ENCODE data around the gene USP34.
"Not testable (repeated sequence)": the region's sequence is repeated elsewhere in the genome, so short reads cannot be mapped to it uniquely, and the experiment has no call there.

The USP34 gene, protein sequence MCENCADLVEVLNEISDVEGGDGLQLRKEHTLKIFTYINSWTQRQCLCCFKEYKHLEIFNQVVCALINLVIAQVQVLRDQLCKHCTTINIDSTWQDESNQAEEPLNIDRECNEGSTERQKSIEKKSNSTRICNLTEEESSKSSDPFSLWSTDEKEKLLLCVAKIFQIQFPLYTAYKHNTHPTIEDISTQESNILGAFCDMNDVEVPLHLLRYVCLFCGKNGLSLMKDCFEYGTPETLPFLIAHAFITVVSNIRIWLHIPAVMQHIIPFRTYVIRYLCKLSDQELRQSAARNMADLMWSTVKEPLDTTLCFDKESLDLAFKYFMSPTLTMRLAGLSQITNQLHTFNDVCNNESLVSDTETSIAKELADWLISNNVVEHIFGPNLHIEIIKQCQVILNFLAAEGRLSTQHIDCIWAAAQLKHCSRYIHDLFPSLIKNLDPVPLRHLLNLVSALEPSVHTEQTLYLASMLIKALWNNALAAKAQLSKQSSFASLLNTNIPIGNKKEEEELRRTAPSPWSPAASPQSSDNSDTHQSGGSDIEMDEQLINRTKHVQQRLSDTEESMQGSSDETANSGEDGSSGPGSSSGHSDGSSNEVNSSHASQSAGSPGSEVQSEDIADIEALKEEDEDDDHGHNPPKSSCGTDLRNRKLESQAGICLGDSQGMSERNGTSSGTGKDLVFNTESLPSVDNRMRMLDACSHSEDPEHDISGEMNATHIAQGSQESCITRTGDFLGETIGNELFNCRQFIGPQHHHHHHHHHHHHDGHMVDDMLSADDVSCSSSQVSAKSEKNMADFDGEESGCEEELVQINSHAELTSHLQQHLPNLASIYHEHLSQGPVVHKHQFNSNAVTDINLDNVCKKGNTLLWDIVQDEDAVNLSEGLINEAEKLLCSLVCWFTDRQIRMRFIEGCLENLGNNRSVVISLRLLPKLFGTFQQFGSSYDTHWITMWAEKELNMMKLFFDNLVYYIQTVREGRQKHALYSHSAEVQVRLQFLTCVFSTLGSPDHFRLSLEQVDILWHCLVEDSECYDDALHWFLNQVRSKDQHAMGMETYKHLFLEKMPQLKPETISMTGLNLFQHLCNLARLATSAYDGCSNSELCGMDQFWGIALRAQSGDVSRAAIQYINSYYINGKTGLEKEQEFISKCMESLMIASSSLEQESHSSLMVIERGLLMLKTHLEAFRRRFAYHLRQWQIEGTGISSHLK (N-terminal part only)

DNA sequence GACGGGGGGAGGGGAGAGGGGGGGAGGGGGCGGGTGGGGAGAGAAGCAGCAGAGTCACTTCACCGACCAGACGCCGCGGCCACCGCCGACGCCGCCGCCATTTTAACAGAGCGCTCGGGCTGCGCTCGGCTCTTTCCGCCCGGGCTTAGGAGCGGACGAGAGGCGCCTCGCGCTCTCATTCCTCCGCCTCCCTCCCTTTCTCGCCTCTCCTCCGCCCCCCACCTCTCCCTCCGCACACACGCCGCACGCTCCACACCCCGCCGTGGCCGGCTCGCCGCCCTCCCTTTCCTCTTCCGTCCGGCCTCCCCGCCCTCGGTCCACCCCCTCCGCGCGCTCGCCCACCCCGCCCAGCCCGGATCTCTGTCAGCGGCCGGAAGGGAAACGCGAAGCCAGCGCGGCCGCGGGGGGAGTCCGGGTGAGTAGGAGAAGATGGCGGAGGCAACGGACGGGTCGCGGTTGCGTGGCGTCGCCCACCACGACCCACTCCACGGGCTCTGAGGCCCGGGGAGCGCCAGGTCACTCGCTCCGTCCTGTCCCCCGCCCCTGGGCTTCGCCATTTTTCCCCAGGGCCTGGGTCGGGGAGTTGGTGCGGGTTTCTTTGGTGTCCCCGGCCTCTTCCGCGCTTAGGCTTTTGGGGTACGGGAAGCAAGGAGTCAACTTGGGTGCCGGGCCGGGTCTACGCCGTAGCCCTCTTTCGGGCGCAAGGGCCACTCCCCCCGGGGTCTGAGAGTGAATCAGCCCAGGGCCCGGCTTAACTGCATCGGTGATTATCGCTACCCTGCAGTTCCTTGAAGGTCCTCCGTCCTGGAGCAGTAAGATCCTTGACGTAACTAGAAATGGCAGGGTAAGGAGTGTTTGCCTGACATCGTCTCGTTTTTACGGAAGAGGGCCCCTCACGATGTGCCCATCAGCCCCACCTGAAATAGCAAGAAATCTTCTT, at the start of gene USP34:
USP34 (minus strand) TSS at position 123 of the 940 bp plus-strand sequence. CDS start 395 bp downstream, outside the sequence.
- ATAC-seq, result peak; percentile 89 to 92

DNA sequence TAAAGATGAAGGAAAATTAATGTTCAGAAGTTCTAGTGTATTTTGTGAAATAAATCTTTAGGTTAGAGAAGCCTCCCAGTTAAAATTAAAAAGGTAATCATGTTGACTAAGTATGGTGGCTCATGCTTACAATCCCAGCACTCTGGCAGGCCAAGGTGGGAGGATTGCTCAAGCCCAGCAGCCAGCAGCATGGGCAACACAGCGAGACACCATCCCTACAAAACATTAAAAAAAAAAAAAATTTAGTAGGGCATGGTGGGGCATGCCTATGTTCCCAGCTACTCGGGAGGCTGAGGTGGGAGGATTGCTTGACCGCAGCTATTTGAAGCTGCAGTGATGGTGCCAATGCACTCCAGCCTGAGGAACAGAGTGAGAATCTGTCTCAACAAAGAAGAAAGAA, 49.4 kb upstream of the USP34 start:
- ATAC-seq, result no peak

DNA sequence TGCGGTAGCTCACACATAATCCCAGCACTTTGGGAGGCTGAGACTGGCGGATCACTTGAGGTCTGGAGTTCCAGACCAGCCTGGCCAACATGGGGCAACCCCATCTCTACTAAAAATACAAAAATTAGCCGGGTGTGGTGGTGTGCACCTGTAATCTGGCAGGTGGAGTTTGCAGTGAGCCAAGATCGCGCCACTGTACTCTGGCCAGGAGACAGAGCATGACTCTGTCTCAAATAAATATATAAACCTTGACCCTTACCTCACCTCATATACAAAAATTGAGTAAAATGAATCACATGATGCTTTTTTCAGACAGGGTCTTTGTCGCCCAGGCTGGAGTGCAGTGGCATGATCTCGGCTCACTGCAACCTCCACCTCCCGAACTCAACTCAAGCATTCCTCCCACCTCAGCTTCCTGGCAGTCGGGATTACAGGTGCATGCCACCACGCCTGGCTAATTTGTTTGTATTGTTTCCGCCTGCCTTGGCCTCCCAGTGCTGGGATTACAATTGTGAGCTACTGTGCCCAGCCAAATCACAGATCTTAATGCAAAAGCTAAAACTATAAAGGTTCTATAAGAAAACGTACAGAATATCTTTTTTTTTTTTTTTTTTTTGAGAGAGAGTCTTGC, 42.0 kb upstream of the USP34 start:
- ATAC-seq, result no peak

DNA sequence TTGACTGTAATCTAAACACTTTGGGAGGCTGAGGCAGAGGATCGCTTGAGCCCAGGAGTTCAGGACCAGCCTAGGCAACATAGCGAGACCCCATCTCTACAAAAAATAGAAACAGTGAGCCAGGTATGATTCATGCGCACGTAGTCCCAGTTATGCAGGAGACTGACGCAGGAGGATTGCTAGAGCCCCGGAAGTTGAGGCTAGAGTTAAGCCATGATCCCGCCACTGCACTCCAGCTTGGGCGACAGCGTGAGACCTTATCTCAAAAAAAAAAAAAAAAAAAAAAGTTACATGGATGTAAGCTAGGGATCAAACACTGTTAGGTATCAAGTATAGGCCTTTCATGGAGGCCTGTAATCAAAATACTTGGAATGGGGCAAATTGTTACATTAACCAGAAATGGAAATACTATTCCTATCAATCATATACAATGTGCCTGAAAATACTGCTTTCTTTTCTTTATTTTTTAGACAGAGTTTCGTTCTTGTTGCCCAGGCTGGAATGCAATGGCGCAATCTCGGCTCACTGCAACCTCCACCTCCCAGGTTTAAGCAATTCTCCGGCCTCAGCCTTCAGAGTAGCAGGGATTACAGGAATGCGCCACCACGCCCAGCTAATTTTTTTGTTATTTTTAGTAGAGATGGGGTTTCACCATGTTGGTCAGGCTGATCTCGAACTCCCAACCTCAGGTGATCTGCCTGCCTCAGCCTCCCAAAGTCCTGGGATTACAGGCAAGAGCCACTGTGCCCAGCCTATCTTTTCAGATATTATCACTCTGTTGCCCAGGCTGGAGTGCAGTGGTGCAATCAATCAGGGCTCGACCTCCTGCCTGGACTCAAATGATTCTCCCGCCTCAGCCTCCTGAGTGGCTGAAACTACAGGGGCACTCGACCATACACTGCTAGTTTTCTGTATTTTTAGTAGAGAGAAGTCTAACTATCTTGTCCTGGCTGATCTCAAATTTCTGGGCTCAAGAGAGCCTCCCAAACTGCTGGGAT, 40.1 kb upstream of the USP34 start:
- ATAC-seq, result no peak

DNA sequence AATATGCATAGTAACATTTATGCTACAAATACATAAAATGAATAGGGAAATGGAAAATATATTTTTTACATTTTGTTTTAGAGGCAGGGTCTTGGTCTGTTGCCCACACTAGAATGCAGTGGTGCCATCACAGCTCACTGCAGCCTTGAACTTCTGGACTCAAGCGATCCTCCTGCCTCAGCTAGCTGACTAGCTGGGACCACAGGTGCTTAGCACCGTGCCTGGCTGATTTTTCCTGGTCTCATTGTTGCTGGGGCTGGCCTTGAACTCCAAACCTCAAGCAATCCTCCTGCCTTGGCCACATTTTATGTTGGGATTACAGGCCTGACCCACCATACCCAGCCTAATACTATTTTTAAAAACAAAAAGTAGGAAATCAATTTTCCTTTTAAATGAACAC, 34.1 kb upstream of the USP34 start:
- no peak for ATAC-seq

DNA sequence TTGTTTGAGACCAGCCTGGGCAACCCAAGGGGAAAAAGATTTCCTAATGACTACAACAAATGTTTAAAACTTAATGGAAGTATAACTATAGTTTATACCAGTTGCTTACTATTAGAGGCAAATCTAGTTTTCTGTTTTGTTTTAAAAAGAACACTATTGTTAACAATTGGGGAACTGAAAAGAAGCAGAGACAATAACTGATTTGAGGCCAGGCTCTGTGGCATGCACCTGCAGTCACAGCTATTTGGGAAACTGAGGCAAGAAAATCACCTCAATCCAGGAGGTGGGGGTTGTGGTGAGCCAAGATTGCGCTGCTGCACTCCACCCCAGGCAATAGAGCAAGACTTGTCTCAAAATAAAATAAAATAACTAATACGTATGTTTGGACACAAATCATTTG, 28.2 kb upstream of the USP34 start:
- no peak for ATAC-seq

DNA sequence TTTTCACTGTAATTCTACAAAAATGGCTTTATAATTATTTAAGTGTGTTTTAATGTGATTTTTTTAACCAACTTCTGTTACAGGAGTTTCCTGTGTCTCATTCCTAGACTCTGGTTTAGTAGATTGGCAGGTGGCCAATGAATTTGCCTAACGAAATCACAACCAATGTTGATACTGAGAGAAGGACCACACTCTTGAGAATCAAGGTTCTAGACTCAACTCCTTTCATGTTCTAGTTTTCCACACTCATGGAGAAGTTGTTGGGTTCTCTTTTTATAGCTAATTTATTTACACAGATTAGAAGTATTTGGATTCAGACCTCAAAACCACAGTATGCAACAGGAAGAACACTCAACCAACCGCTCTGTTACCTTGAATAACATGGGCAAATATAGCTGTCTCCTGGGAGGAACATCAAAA, 22.6 kb upstream of the USP34 start:
- peak in 1 of 2 donors; percentile 38 for ATAC-seq

DNA sequence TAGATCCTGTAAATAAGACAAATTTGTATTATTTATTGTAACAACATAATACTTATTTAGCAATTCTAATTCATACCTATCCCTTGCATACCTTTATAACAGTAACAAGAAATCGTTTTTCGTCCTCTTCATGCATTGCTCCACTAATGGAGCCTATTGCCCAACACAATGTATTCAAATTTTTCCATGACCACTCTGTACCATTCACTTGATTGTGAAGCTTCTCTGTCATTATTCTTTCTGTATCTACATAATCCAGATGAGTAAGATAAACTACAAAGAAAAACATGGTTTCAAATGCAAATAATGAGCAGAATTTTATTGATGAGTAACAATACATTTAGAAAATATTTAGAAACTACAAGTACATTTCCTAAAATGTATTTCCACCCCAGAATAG, 21.6 kb upstream of the USP34 start:
- no peak for ATAC-seq

DNA sequence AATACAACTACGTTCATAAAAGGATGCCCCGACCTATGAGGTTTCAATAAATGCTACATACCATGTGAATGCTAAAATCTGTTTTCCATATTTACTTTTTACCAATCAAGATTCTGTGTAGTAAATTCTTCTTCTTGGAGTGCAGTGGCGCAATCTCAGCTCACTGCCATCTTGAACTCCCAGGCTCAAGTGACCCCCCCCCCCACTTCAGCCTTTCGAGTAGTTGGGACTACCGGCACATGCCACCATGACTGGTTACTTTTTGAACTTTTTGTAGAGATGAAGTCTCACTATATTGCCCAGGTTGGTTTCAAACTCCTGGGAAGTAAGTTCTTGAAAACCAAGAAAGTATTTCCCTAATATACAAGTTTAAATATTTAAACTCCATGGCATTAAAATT, 14.4 kb upstream of the USP34 start:
- ATAC-seq, result no peak

DNA sequence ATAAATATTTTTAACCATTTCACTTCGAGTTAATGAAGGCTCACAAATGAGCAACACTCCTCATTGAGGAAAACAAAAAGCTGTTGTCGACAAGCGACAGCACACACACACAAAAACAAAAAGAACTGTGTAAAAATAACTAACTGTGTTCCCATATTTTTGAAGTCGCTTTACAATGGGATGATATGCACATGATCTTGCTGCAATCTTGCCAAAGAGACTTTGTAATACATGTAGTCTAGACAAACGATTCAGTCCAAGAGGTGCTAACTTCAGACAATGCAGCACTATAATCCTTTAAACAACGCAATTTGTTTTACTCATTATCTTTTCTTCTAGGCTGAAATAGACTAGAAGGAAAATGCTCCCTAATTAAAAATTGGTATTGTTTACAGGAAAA, 7.2 kb upstream of the USP34 start:
- no peak for ATAC-seq

DNA sequence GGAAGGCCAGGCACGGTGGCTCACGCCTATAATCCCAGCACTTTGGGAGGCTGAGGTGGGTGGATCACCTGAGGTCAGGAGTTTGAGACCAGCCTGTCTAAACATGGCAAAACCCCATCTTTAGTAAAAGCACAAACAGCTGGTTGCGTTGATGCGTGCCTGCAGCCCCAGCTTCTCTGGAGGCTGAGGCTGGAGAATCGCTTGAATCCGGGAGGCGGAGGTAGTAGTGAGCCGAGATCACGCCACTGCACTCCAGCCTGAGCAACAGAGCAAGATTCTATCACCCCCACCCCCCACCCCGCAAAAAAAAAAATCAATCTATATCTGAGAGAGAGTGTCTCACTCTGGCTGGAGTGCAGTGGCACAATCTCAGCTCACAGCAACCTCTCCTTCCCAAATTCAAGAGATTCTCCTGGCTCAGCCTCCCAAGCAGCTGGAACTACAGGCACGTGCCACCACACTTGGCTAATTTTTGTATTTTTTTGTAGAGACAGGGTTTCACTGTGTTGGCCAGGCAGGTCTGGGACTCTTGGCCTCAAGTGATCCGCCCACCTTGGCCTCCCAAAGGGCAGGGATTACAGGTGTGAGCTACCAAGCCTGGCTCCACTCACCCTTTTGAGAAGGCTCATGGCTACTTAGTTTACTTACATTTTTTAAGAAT, 6.2 kb upstream of the USP34 start:
- ATAC-seq, result not testable (repeated sequence)

DNA sequence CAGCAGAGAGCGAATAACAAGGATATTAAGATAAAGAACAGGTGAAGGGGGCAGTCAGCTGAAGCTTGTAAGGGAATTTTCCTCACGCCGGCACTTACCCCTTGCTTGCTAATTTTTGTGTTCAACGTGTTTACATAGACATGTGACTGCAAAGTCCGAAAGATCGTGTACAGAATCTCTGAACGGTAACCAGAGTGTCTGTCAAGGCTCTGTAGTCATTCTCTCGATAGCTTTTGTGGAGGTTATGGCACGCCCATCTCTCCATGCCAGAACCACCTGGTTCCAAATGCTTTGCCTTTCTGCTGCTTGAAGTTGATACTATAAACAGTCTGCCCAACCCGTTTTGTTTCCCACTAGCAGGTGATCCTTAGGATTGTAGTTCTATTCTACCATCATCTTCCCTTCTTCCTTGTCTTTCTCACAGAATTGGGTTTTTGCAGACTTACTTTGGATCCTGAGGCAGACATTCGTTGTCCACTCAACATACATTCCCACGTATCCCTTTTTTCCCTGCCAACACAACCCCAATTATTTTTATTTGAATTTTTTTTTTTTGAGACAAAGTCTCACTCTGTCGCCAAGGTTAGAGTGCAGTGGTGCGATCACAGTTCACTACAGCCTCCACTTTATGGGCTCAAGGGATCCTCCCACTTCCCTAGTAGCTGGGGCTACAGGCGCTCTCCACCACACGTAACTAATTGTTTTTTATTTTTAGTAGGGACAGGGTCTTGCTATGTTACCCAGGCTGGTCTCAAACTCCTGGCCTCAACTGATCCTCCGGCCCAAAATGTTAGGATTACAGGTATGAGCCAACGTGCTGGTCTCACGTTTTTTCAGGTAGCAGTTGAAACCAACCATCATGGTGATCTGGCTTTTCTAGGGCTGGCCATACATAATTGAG, 1.3 kb upstream of the USP34 start:
- ATAC-seq, result no peak

DNA sequence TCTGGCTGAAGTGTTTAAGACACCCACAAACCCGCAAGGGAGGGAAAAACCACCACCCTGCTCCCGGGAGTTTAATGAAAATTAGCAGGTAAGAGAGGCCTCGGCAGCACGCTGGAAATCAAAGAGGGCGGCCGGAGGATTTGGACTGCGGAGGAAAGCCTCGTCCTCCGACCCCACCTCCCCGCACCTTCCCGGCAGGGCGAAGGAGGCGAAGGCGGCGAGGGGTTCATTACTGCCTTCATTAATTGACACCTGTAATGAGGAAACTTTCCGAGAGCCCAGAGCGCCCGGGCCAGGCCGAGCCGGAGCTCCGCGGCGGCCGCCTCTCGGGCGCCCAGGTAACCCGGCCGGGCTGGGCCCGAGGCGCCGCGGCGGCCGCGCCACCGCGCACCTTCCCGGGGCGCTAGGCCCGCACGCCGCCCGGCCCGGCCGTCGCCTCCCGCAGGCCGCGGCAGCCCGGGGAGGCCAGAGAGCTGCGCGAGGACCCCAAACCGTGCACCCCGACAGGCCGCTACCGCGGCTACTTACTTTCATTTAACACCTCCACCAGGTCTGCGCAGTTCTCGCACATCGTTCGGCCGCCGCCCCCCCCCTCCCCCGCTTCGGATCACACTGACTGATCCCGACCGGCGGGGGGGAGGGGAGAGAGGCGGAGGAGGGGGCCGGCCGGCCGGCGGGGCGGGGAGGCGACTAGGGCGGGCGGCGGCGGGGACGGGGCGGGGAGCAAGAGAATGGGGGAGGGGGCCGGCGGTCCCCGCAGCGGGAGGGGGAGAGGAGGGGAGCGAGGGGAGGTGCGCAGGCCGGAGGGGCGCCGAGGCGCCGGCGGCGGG, 550 bp downstream of the USP34 start:
- peak; percentile 37 to 41 for ATAC-seq

DNA sequence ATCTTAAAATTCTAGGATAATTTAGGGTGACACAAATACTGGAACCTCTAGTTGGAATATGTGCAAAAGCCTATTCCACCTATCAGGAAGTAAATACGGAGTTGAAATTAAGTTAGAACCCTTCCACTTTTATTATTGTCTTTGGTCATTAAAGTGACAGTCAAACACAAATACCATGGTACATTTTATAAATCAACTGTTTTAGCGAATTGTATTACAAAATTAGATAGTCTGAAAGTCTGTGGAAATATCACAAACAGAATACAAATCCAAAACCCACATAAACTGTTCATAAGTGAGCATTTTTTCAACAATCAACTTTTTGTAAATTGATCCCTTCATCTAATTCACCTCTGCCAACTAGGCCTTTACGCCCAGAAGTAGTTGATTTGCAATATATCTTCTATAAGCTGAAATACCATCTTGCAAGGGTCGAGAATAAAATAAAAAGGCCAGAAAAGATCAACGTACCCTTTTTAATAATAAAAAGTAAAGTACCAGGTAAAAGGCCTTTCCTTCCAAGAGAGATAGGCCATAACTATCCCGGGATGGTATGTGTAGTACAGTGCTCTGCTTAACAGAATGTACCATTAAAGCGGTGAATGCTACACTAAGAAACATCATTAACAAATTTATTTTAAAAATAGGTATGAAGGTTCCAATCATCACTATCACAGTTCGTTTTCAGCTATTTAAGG, 1.3 kb downstream of the USP34 start:
- no peak for ATAC-seq

DNA sequence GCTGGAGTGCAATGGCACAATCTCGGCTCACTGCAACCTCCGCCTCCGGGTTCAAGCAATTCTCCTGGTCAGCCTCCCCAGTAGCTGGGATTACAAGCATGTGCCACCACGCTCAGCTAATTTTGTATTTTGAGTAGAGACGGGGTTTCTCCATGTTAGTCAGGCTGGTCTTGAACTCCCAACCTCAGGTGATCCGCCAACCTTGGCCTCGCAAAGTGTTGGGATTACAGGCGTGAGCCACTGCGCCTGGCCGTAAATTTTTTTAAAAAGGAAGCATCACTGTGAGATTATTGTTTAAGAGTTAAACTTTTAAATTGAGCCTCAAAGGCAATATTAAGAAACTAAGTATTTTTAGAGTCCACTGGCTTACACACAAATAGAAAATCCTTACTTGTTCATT, 2.7 kb downstream of the USP34 start:
- not testable (repeated sequence) for ATAC-seq

DNA sequence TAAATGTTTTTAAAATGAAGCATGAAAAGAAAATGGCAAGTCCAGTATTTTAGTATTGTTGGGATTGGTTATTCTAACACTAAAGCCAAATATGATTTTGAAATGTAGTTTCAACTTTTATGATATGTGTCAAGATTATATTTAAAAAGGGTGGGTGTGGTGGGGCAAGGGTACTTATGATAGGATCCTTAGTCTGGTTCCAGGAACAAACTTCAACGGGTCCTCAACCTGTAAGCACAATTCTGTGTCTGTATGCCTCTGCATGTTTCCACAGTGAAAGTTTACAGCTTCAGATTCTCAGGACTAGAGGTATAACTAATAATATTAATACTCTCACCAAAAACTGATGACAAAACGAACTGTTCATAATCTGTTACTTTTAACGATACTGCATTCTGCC, 5.8 kb downstream of the USP34 start:
- no peak for ATAC-seq

Measured in activated CD4-positive, CD25-positive, alpha-beta regulatory T cell treated with anti-CD3 and anti-CD28 coated beads, Interleukin-2, amount 50 U/mL, for 24 hours (primary cell).